NCI-H446 (cell line): ENCODE data around the gene CDIP1.

Experiments used
- DNase-seq, 2 experiments: peaks; one replicate each; lab custom pipeline; 2025; lab: John Stamatoyannopoulos, UW

Gene CDIP1

DNA sequence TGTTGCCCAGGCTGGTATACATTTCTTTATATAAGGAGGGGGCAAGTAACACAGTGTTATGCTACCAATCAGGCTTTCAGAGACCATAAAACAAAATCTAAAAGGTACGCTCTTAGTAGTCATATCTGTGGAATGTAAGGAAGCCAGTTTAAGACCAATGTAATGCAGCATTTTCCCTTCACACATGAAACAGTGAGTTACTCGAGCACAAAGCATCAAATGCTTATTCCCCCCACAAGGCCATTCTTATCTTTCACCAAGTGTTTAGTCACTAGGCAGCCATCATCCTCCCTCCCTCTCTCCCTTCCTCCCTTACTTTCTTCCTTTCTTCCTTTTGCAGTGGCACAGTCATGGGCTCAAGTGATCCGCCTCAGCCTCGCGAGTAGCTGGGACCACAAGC, 49.5 kb downstream of the CDIP1 start:
- DNase-seq: no peak

GRCh38 chr16:4488499-4488967, 50.0 kb downstream of the CDIP1 start:
- DNase-seq: no peak

DNA sequence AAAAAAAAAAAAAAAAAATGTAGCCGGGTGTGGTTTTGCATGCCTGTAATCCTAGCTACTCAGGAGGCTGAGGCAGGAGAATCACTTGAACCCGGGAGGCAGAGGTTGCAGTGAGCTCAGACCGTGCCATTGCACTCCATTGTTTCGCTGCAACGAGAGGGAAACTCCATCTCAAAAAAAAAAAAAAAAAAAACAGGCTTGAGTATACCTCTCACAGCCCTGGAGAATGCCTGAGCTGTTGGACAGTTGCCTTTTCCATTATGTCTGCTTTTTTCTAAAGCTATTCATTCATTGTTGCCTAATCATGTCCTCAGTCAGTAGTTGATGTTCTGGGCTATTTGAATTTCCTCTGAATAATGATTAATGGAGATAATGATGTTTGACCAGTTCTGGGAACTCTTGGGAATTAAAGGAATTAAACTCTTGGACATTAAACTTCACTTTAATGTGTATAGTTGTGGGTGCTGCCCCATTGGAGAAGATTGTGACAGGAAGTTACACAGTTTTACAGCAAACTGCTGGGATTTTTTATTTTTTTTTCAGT, 50.5 kb downstream of the CDIP1 start:
- DNase-seq: no peak

DNA sequence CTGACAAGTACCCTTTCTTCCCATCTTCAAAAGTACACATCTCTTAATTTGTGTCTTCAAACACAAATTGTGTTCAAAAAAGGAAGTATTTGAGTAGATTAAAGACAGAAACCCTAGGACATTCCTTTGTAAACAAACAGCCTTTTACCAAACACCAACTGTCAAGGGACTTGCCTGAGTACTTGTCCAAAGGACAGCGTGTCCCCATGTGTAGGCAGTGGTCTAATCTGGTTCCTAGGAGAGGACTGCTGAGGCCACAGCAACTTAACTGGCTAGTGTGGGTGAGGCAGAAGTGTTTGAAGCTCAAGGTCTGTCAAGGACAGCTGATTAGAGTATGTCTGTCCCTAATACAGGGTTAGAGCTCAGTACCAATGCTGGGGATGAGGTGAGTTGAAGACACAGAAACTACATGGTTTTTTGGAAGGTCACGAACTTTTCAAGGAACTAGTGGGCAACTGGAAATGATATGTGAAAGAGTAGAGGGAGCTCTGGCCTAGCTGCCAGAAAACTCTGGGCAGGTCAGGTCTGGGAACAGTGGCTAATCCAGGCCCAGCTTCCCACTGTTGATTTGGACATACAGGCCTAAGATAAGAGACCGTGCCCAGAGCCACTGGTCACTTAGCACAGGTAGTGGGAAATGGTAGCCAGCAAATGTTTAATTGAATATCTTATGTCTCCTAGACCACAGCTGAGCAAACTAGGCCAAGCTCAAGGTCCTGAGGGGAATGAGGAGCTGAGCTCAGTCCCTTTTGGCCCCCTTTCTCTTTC, 52.3 kb downstream of the CDIP1 start:
- no peak for DNase-seq

GRCh38 chr16:4481963-4482362, 56.6 kb downstream of the CDIP1 start:
- no peak for DNase-seq

GRCh38 chr16:4481526-4481925, 57.0 kb downstream of the CDIP1 start:
- no peak for DNase-seq

- DNase-seq: no peak
Measured at GRCh38 chr16:4477966-4478365, 60.6 kb downstream of the CDIP1 start.

- DNase-seq: peak; percentile 72 to 93
Measured at GRCh38 chr16:4475880-4476788, 62.4 kb downstream of the CDIP1 start, which contains the start of gene HMOX2. HMOX2 (plus strand) TSS chr16:4476398; CDS start chr16:4505525, 29,127 bp downstream.

DNA sequence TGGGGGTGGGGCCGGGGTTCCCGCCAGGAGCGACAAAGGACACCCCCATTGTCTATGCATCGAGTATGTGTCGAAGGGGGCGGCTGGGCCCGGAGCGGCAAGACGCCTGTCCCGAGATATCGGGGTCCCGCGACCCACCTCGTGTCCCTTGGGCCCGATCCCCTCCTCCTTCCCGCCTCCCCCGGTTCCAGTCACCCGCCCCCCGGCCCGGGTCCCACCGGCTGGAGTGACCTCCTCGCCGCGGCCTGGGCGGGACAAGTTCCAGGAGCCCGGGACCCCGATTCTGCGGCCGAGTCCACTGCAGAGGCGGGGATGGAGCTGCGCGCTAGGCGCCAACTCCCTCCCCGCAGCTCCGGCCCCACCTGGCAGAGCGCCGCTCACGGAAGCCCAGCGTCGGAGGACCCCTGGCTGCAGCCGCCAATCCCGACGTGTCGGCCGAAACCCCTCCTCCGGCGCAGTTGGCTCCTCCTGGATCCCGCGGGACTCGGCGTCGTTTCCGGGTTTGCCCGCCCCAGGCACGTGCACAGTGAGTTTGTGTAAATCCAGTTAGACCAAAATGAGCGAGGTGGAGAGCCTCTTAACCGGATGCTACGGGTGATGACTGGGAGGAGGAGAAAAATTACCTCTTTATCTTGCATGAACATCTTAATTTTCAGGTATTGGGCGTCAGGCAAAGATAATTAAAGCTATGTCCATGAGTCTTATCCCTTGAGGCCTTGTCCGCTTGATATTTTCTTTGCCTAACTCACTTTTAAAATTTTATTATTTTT, 64.2 kb downstream of the CDIP1 start, which contains the start of gene NMRAL1:
TSS of gene NMRAL1 (minus strand) at position 434 of the 770 bp plus-strand sequence. CDS start 493 bp downstream, outside the sequence.
- peak; percentile 75 to 92 for DNase-seq

- no peak for DNase-seq
Measured at GRCh38 chr16:4472880-4473279, 65.7 kb downstream of the CDIP1 start.

GRCh38 chr16:4471869-4472268, 66.7 kb downstream of the CDIP1 start:
- no peak for DNase-seq

- DNase-seq: no peak
Measured at GRCh38 chr16:4468972-4469371, 69.6 kb downstream of the CDIP1 start.

GRCh38 chr16:4467916-4468315, 70.7 kb downstream of the CDIP1 start:
- DNase-seq: no peak

GRCh38 chr16:4465977-4466779, 72.4 kb downstream of the CDIP1 start:
- DNase-seq: no peak

- no peak for DNase-seq
Measured at GRCh38 chr16:4463522-4464163, 74.9 kb downstream of the CDIP1 start.

DNA sequence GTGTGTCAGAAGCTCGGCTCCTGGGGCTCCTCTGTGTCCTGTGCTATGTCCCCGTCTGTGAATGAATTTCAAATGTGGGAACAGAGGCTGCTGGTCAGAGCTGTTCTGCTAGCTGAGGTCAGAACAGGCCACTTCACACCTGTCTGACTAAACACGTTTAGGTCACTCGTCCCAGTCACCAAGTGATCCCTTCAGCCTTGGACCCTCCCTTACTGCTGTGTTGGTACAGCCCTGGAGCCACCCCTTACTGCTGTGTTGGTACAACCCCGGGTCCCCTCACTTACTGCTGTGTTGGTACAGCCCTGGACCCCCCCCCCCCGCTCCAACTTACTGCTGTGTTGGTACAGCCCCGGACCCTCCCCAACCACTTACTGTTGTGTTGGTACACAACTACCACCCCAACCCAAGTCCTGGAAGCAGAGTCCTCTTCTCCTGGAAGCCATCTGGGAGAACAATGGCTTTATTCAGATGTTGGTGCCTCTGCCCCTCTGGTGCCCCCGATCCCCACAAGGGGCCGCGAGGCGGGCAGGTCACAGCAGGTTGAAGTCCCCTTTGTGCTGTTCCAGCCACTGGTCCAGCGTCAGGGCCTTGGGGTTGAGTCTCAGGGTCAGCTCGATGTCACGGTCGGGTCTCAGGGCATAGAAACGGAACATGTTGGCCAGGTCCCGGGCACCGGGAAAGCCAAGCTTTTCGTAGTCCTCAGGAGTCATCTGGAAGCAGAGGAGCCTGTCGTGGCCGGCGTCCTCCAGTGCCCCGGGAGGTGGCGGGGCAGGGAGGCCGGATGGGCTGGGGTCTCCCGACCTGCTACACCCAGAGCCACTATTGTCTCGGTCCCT, 77.1 kb downstream of the CDIP1 start:
- DNase-seq: no peak

DNA sequence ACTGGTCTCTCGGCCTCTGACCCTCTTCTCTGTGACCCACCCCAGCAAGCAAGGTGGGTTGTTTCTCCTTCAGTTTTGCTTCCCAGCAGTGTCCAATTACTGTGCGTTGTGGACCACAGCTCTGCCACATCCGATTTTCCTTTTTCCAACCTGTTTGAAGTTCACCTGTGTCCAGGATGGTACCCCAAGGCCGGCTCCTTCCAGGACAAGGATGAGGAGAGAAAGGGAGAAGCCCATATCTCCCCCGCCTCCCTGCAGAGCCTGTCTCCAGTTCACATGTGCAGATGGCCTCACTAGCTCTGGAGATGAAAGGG, 77.7 kb downstream of the CDIP1 start:
- DNase-seq: no peak
